MCF 10A (cell line): Measurements from ENCODE around the gene RNU6-8. TPM values are rescaled to one million over a fixed set of nuclear protein-coding genes. Genes with fewer than 3 reads are reported as not detected.

Source experiments
- BruUV-seq: library from RNA; stranded (reverse); fragments of 400-500 nt; replicated peaks from 2 replicates; lab custom pipeline; 2021; lab: Mats Ljungman, UMichigan
- CTCF ChIA-PET: fragments of 300-600 bp; sonication (Branson Sonifier 250); formaldehyde crosslinking; extraction: SDS; loops from one replicate; lab custom pipeline; 2021; ENCODE audit warnings: antibody characterized with exemption, inconsistent platforms; lab: Yijun Ruan, JAX
- POLR2A ChIA-PET: fragments of 300-600, 350-650 bp; sonication (Branson Sonifier 250); formaldehyde crosslinking; extraction: SDS; loops from one replicate; lab custom pipeline; 2020; ENCODE audit warnings: antibody characterized with exemption, inconsistent platforms; lab: Yijun Ruan, JAX
- DNase-seq: peaks from one replicate; pipeline ENCODE4 v3.0.0-alpha.2; 2018; ENCODE audit not compliant: unreplicated experiment
- H3K27ac Mint-ChIP-seq: one replicate; pipeline ENCODE4 v1.8.0; 2022; ENCODE audit warnings: mild to moderate bottlenecking, low read depth, mixed read lengths; ENCODE audit not compliant: unreplicated experiment
- H3K27me3 Mint-ChIP-seq: one replicate; pipeline ENCODE4 v1.8.0; 2022; ENCODE audit warnings: mixed read lengths; ENCODE audit not compliant: insufficient read depth, unreplicated experiment
- H3K36me3 Mint-ChIP-seq: one replicate; pipeline ENCODE4 v1.8.0; 2022; ENCODE audit warnings: mild to moderate bottlenecking, moderate library complexity, mixed read lengths; ENCODE audit not compliant: insufficient read depth, unreplicated experiment
- H3K4me1 Mint-ChIP-seq: one replicate; pipeline ENCODE4 v1.8.0; 2022; ENCODE audit warnings: mixed read lengths; ENCODE audit not compliant: insufficient read depth, unreplicated experiment
- H3K4me3 Mint-ChIP-seq: one replicate; pipeline ENCODE4 v1.8.0; 2022; ENCODE audit warnings: mild to moderate bottlenecking, moderate library complexity, mixed read lengths; ENCODE audit not compliant: unreplicated experiment
- H3K9me3 Mint-ChIP-seq: one replicate; pipeline ENCODE4 v1.8.0; 2022; ENCODE audit warnings: mixed read lengths; ENCODE audit not compliant: unreplicated experiment
- CTCF ChIP-seq: fragments of 200-600 bp; IDR thresholded peaks from one replicate; pipeline ENCODE4 v1.8.0; 2022; ENCODE audit warnings: antibody characterized with exemption, mild to moderate bottlenecking; ENCODE audit not compliant: unreplicated experiment
- intact Hi-C: fragments of 100-400 bp; cut with micrococcal nuclease; formaldehyde crosslinking; loops from 2 replicates; pipeline ENCODE4 v1.14.1; 2022
- total RNA-seq: library from RNA; stranded (reverse); gene quantifications from 2 replicates; pipeline ENCODE4 v1.2.3, GENCODE V29; 2022

The RNU6-8 gene
- total RNA-seq, 1 experiment from 2014 or later: not detected

GRCh38 chr14:32190673-32191072 lies 12.4 kb downstream of the RNU6-8 start:
- no peaks in the 10 kb centered on the region for H3K36me3 Mint-ChIP-seq
- ChIA-PET CTCF (no interaction called here), POLR2A (no interaction called here)
- intact Hi-C loops: no loop called here
- H3K9me3 Mint-ChIP-seq: no peaks in the 10 kb centered on the region
- TF ChIP-seq CTCF: no peak
- H3K4me1 Mint-ChIP-seq: no peaks in the 10 kb centered on the region
- DNase-seq: no peak
- H3K27ac Mint-ChIP-seq: no peak overlapping the region
- no peaks in the 10 kb centered on the region for H3K27me3 Mint-ChIP-seq
- H3K4me3 Mint-ChIP-seq: no peak overlapping the region
- no TSS peak for BruUV-seq

- Mint-ChIP-seq H3K9me3 (no peaks in the 10 kb centered on the region), H3K36me3 (no peaks in the 10 kb centered on the region), H3K4me3 (no peak overlapping the region), H3K27ac (no peak overlapping the region), H3K27me3 (no peaks in the 10 kb centered on the region), H3K4me1 (no peaks in the 10 kb centered on the region)
- CTCF ChIA-PET: interaction anchor here (0.6 kb wide), 1 partner anchor 151 kb away, joined by 3 read pairs; no protein-coding TSS in a partner anchor
- no peak for DNase-seq
- intact Hi-C loops: no loop called here
- BruUV-seq: no TSS peak
- POLR2A ChIA-PET: no interaction called here
- TF ChIP-seq CTCF: no peak
Measured at GRCh38 chr14:32189811-32190210, 13.3 kb downstream of the RNU6-8 start.

- H3K4me3 Mint-ChIP-seq: no peak overlapping the region
- H3K27me3 Mint-ChIP-seq: no peaks in the 10 kb centered on the region
- intact Hi-C loops: no loop called here
- ChIA-PET POLR2A (interaction anchor here (0.7 to 0.8 kb wide), 2 partner anchors 22 to 65 kb away, joined by 3 to 4 read pairs; no protein-coding TSS in a partner anchor), CTCF (interaction anchor here (0.5 to 0.6 kb wide), 2 partner anchors 46 to 1509 kb away, joined by 3 to 4 read pairs; no protein-coding TSS in a partner anchor)
- no peak for TF ChIP-seq CTCF
- no peak overlapping the region for H3K27ac Mint-ChIP-seq
- H3K9me3 Mint-ChIP-seq: no peaks in the 10 kb centered on the region
- DNase-seq: no peak
- H3K36me3 Mint-ChIP-seq: no peaks in the 10 kb centered on the region
- BruUV-seq: no TSS peak
- H3K4me1 Mint-ChIP-seq: no peaks in the 10 kb centered on the region
Measured at GRCh38 chr14:32186248-32186647, 16.8 kb downstream of the RNU6-8 start.

GRCh38 chr14:32185097-32185496 lies 18.0 kb downstream of the RNU6-8 start:
- Mint-ChIP-seq H3K36me3 (no peaks in the 10 kb centered on the region), H3K9me3 (peaks cover 5% of the 10 kb centered on the region), H3K27ac (no peak overlapping the region), H3K4me3 (no peak overlapping the region), H3K27me3 (no peaks in the 10 kb centered on the region), H3K4me1 (no peaks in the 10 kb centered on the region)
- no peak for DNase-seq
- BruUV-seq: no TSS peak
- TF ChIP-seq CTCF: no peak
- ChIA-PET CTCF (no interaction called here), POLR2A (no interaction called here)
- intact Hi-C loops: no loop called here
